Hippocampal formation (tissue), 2 donors: Measurements from ENCODE around the gene ZNF736.
"Not testable (repeated sequence)": the region's sequence is repeated elsewhere in the genome, so short reads cannot be mapped to it uniquely, and the experiment has no call there.

Experiments used
- DNase-seq, 2 donors: peaks; one replicate each; lab custom pipeline; 2025; lab: John Stamatoyannopoulos, UW

Gene ZNF736

DNA sequence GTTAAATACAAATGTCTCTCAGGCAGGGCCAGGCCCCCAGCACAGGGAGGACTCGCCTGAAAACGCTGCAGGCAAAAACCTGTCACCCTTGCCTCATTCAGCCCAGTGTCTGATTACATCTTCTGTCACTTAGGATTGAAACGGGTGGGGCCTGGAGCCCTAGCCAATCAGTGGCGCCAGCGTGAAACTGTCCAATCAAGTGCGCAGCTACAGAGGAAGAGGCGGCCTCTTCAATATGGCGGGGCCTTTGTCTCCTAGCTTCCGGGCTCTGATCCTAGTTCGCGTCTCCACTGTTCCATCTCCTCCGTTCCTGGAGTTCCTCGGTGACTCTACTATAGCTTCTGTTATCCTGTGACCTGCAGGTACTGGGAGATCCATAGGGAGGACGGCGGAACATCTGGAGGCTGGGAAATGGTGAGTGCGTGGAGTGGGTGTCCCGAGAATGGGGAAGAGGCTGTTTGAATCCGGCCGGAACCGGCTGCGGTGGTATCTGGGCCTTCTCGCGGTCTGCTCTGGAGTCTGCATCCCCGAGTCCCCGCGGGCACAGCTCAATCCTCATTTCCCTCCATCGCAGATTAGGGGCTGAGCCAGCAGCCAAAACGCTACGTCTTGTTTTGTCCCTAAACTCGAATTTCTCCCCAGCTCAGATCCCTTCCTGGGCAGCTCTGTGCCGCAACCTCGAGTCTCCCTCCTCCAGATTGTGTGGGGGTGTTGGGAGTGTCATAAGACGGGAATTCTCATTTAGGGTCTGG is at the start of gene ZNF736:
ZNF736 (plus strand) TSS at position 222 of the 752 bp plus-strand sequence; CDS start at position 412, 190 bp downstream.
- DNase-seq, result peak; percentile 85 to 92

- DNase-seq, result no peak
These were observed 47.3 kb upstream of the ZNF736 start for GRCh38 chr7:64266341-64266919.

- no peak for DNase-seq
These were observed 36.1 kb upstream of the ZNF736 start for GRCh38 chr7:64277630-64278029.

DNA sequence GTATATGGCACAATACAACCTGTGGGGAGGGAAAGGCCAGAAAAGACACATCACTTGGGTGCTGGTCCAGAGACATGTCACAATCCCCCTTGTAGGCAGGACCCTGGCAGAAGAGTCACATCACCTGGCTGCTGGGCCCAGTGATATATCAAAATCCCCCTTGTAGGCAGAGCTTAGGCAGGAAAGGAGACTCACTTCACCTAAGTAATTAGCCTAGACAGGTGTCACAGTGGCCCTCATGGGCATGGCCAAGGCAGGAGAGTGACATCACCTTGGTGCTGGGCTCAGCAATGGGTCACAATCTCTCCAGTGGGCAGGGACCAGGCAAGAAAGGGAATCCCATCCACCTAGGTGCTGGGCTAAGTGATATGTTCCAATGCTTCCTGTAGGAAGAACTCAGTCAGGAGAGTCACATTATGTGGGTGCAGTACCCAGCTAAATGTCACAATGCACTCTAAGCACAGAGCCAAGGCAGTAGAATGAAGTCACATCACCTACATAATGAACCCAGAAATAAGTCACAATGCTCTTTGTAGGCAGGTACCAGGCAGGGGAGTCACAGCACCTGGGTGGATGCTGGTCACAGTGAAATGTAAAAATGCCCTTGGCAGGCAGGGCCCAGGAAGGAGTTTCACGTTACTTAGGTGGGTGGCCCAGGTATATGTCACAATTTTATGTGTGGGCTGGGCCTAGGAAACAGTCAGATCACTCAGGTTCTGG is 18.9 kb upstream of the ZNF736 start:
- no peak for DNase-seq

DNA sequence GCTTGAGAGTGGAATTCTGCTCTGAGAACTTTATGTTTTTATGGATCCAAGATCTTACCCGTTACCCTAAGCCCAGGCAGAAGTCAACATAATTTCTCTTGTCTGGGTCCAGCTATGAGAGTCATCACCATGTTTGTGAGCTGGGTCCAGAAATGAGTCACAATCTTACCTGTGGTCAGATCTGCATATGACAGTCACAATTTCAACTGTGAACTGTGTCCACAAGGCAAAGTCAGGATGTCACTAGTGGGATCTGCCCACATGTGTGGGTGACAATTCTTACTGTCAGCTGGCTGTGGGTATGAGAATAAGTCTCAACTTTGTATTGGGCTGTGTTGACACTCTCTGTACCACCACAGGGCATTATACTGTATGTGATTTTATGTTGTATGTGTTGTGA is 16.3 kb upstream of the ZNF736 start:
- DNase-seq, result not testable (repeated sequence)

- DNase-seq, result no peak
These were observed 12.9 kb upstream of the ZNF736 start for GRCh38 chr7:64300641-64301405.

DNA sequence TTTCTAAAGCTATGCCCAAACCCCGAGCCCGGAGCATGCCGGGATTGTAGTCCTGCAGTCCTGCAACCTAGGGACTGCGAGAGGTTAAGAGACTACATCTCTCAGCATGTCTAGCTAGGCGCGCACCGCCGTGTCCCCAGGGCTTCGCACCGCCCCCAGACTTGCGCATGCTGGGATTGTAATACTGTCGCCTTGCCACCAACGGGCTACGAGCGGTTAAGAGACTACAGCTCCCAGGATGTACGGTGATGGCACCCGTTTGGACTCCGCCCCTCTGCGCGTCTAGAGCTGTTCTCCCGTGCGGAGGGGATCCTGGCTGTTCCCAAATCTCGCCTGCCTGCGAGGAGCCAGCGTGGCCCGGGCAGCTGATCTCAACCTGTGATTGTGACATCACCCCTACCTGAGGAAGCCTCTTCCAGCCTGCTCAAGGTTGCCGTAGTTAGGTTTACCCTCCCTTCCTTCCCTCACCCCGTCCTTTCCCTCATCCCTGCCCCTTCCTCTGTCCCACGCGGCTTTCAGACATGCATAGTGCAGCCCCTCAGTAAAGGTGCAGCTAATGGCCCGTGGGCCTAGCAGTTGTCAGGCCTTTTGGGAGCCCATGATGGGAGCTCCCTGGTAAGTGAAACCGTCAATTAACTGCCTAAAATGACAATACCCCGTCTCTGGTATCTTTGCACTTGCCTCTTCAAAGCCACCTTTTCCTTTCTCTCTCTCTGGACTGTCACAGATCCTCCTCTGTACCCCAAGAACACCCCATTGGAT is 6.3 kb upstream of the ZNF736 start:
- peak; percentile 95 to 98 for DNase-seq

DNA sequence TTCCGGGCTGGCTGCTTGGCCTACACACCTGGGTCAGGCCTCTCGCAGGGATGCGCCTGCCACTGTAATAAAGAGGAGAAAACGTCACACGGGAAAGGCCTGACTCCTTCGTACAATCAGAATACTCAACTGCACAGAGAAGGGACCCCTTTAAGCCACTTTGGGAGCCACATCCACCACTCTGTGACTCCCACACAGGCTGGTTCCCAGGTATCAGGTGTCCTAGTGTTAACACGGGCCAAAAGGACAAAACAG is 5.8 kb upstream of the ZNF736 start:
- no peak for DNase-seq

DNA sequence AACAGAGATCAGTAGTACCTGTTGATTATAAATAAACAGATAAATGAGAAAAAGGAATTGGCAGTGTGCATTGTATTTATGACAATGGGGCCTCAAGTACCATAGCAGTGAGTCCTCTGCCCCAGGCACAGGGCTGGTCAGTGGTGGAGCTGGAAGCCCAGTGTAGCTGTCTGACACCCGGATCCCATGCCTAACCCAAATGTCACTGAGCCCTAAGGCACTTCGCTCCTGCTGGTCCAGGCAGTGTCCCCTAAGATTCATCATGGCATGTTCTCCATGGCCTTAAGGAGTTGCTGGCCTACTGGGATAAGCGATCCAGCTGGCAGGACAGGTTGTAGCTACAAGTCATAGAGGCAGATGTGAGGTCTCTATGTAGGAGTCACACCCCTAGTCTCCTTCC is 3.3 kb upstream of the ZNF736 start:
- DNase-seq, result no peak

GRCh38 chr7:64312826-64313225 is 935 bp upstream of the ZNF736 start:
- no peak for DNase-seq

DNA sequence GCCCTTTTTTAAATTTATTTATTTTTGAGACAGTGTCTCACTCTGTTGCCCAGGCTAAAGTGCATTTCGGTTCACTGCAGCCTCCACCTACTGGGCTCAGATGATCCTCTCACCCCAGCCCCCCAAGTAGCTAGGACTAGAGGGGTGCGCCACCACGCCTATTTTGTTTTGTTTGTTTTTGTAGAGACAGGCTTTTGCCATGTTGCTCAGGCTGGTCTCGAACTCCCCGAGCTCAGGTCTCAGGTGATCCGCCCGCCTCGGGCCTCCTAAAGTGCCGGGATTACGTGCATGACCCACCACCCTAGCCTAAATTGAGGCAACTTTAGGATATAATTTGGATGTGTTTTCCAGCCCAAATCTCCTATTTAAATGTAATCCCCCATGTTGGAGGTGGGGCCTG is 805 bp downstream of the ZNF736 start:
- DNase-seq, result no peak

- DNase-seq, result not testable (repeated sequence)
These were observed 2.4 kb downstream of the ZNF736 start for GRCh38 chr7:64316031-64316742.

- DNase-seq, result no peak
These were observed 7.1 kb downstream of the ZNF736 start for GRCh38 chr7:64320547-64321513.

DNA sequence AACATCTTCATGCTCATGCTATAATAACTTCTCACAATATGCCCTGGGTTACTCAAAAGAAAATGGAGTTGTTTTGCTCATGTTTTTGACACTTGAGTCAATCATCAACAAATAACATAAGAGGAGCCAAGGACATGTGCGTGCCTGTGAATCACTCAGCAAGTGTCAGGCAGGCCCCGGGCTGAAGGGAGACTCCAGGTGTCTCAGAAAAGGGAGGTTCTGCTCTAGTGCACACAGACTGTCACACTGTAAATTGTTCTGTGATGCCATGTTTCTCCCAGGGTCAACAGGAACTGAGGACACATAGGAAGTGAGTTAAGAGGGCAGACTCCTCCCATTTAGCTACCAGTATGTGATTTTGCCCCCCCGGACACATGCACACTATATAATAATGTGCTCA is 10.4 kb downstream of the ZNF736 start:
- not testable (repeated sequence) for DNase-seq

- DNase-seq, result not testable (repeated sequence)
These were observed 35.0 kb downstream of the ZNF736 start for GRCh38 chr7:64348713-64349210.

- no peak for DNase-seq
These were observed 45.8 kb downstream of the ZNF736 start for GRCh38 chr7:64359543-64359942.

DNA sequence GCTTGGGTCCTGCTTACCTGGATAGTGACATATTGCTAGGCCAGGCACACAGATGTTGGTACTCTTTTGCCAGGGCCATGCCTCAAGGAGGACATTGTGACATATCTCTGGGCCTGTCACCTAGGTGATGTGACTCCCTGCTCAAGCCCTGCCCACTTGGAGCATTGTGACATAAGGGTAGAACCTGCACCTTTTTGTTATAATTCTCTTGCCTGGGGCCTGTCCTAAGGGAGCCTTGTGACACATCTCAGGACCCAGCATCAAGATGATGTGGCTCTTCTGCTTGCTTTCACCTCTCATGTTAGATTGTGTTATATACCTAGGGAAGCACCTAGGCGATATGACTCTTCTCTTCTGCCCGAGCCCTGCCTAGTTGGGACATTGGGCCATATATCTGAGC is 57.4 kb downstream of the ZNF736 start:
- DNase-seq, result no peak

DNA sequence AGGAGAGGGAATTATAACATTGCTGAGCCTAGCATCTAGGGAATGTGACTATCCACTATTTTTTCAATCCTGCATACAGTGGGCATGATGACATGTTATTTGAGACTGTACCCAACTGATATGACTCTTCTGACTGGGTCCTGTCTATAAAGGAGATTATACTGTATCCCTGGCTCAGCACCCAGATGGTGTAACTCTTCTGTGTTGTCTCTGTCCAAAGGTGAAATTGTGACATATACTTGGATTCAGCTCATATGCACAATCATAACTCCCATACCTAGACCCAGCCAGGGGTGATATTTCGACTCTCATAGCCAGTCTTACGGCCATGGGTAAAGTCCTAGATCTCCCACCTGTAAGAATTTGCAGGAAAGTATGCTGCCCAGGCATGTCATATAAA is 59.3 kb downstream of the ZNF736 start:
- DNase-seq, result no peak

GRCh38 chr7:64400401-64400800 is 86.6 kb downstream of the ZNF736 start:
- DNase-seq, result no peak
